ENCODE results near the gene SPTBN4.
"Not testable (repeated sequence)": the region's sequence is repeated elsewhere in the genome, so short reads cannot be mapped to it uniquely, and the experiment has no call there.

The SPTBN4 gene

GRCh38 chr19:40530091-40530901 lies 63.5 kb downstream of the SPTBN4 start:
- no peak for DNase-seq (ENCODE audit: low spot score)

- DNase-seq (ENCODE audit: low spot score), result peak; percentile 27
Measured at GRCh38 chr19:40533508-40533907, 66.7 kb downstream of the SPTBN4 start.

GRCh38 chr19:40534148-40534547 lies 67.3 kb downstream of the SPTBN4 start:
- DNase-seq (ENCODE audit: low spot score), result no peak

- no peak for DNase-seq (ENCODE audit: low spot score)
Measured at GRCh38 chr19:40539070-40539469, 72.3 kb downstream of the SPTBN4 start.

GRCh38 chr19:40542202-40542859 lies 75.5 kb downstream of the SPTBN4 start:
- DNase-seq (ENCODE audit: low spot score), result no peak

GRCh38 chr19:40543029-40543597 lies 76.3 kb downstream of the SPTBN4 start:
- no peak for DNase-seq (ENCODE audit: low spot score)

GRCh38 chr19:40546153-40546841 lies 79.5 kb downstream of the SPTBN4 start:
- not testable (repeated sequence) for DNase-seq (ENCODE audit: low spot score)

GRCh38 chr19:40547190-40547589 lies 80.4 kb downstream of the SPTBN4 start:
- DNase-seq (ENCODE audit: low spot score), result not testable (repeated sequence)

- DNase-seq (ENCODE audit: low spot score), result no peak
Measured at GRCh38 chr19:40547836-40548235, 81.0 kb downstream of the SPTBN4 start.

GRCh38 chr19:40549007-40549708 lies 82.4 kb downstream of the SPTBN4 start:
- DNase-seq (ENCODE audit: low spot score), result no peak

- no peak for DNase-seq (ENCODE audit: low spot score)
Measured at GRCh38 chr19:40550951-40551350, 84.2 kb downstream of the SPTBN4 start.

- DNase-seq (ENCODE audit: low spot score), result no peak
Measured at GRCh38 chr19:40552848-40553247, 86.0 kb downstream of the SPTBN4 start.

GRCh38 chr19:40553885-40554857 lies 87.4 kb downstream of the SPTBN4 start:
- DNase-seq (ENCODE audit: low spot score), result no peak

GRCh38 chr19:40555978-40556689 lies 89.3 kb downstream of the SPTBN4 start:
- no peak for DNase-seq (ENCODE audit: low spot score)

GRCh38 chr19:40556953-40557530 lies 90.2 kb downstream of the SPTBN4 start:
- DNase-seq (ENCODE audit: low spot score), result no peak

- DNase-seq (ENCODE audit: low spot score), result no peak
Measured at GRCh38 chr19:40559394-40559793, 92.6 kb downstream of the SPTBN4 start.

- no peak for DNase-seq (ENCODE audit: low spot score)
Measured at GRCh38 chr19:40560092-40560507, 93.3 kb downstream of the SPTBN4 start.

GRCh38 chr19:40561947-40562346 lies 95.1 kb downstream of the SPTBN4 start:
- no peak for DNase-seq (ENCODE audit: low spot score)

GRCh38 chr19:40564535-40564934 lies 97.7 kb downstream of the SPTBN4 start:
- not testable (repeated sequence) for DNase-seq (ENCODE audit: low spot score)

- no peak for DNase-seq (ENCODE audit: low spot score)
Measured at GRCh38 chr19:40565355-40565754, 98.6 kb downstream of the SPTBN4 start.
